ENCODE results near the gene VPS50. TPM values are rescaled to one million over a fixed set of nuclear protein-coding genes. Genes with fewer than 3 reads are reported as not detected.
A peak's percentile ranks its signal among the peaks of the same experiment; 100 is the strongest.

The VPS50 gene
- total RNA-seq, 1 experiment from 2014 or later: 20.8 TPM

DNA sequence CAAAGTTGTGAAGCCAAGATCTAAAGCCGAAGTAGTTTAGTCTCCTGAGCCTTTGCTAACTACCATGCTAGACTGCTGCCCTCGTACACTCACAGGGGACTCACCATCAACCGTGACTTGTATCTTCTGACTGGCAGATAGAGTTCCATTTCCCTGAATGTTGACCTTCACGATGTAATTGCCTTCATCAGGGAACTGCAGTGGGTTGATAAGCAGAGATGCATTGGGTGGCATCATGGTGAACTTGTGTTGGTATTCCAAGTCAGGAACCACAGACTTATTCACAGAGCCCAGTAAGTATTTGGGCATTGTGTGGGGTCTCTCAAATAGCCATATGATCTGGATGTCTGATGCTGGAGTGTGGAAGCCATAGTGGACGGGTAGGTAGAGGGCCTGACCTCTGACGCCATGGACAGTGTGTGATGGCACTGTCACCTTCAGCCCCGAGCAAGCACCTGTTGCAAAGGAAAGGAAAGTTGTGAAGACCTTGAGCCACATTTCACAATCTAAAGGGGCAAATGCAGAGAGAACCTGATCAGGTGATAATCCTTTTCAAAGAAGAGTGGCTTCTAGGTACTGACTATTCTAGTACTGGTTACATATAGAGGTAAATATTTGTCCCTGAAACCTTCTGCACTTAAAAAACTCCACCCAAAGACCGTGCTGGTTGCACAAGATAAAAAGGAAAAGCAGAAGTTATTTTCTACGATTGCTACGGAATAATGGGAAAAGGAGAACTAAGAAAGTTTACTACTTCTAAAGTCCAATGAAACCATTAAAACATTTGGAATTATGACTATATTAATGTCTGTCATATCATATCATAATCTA is 13.0 kb upstream of the VPS50 start:
- H3K27me3 ChIP-seq (replicated peaks): peaks cover 33% of the 10 kb centered on the region
- H3K4me1 ChIP-seq (replicated peaks): no peaks in the 10 kb centered on the region
- H3K9me3 ChIP-seq (replicated peaks): no peaks in the 10 kb centered on the region
- no peaks in the 10 kb centered on the region for H3K36me3 ChIP-seq
- no peak for DNase-seq (ENCODE audit: low read depth in 1 of 2, low spot score in 2 of 2)
- no peak overlapping the region for H3K27ac ChIP-seq
- no peak overlapping the region for H3K4me3 ChIP-seq

DNA sequence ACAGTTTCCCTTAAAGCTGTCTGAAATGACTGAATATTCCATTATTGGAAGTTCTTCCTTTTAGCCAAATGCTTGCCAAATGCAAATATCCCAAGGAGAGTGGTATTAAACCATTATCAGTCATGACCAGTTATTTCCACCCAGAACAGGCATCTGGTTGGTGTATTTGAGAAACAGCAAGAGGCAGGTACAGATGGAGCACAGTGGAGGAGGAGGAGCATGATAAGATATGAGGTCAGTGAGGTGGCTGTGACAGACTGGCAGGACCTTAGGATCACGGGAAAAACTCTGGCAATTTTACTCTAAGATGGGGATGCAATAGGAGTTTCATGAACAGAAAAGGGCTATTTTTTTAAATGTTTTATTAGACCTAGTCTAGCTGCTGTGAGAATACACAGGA is 12.3 kb upstream of the VPS50 start:
- H3K36me3 ChIP-seq: no peaks in the 10 kb centered on the region
- H3K4me3 ChIP-seq: no peak overlapping the region
- H3K27me3 ChIP-seq (replicated peaks): peaks cover 33% of the 10 kb centered on the region
- H3K4me1 ChIP-seq (replicated peaks): no peaks in the 10 kb centered on the region
- H3K9me3 ChIP-seq (replicated peaks): no peaks in the 10 kb centered on the region
- no peak for DNase-seq (ENCODE audit: low read depth in 1 of 2, low spot score in 2 of 2)
- H3K27ac ChIP-seq: no peak overlapping the region

DNA sequence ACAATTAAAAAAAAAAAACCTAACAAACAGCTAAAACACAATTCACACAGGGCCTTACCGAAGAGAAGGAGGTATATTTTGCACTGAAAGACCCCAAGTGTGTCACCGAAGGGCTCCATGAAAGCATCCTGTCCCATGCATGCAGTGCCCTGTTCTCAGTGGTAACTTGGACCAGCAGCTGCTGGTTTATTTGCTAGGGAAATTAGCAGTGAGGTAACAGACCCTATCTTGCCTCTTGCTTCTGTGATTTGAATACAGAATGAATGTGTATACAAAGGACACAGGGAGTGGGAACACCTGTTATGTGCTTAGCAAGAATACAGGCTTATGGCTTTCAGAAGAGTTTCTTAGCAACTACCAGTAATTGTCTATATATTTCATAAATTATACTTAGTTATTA is 5.9 kb upstream of the VPS50 start, which contains the start of gene HEPACAM2:
Gene HEPACAM2, minus strand, starts transcription at position 160 of the 400 bp plus-strand sequence.
- DNase-seq (ENCODE audit: low read depth in 1 of 2, low spot score in 2 of 2): no peak
- Histone ChIP-seq H3K27me3 (replicated peaks) (peaks cover 13% of the 10 kb centered on the region), H3K4me1 (replicated peaks) (0 out of 2 replicates have a peak, but pooled peaks cover under 1% of the 10 kb centered on the region), H3K36me3 (no peaks in the 10 kb centered on the region), H3K9me3 (replicated peaks) (no peaks in the 10 kb centered on the region), H3K4me3 (no peak within 1 kb of the TSS), H3K27ac (no peak within 1 kb of the TSS)

DNA sequence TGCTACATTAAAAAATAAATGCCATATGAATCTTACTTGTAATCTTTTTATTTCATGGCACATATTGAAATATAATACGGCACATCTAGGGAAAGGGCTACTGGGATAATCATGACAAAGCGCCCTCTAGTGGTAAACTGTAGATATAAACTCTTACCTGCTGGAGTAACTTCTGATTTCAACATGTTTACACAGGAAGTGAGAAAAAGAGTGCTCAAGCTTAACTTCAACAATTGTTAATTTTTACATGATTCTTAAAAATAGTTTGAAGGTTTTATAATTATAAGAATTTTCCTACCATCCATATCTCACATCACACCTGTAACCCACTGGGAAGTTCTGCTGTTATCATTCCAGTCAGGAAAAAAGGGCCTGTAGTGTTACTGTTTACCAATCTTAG is 3.9 kb upstream of the VPS50 start:
- Histone ChIP-seq H3K4me1 (replicated peaks) (0 out of 2 replicates have a peak, but pooled peaks cover 3% of the 10 kb centered on the region), H3K4me3 (no peak overlapping the region), H3K36me3 (no peaks in the 10 kb centered on the region), H3K9me3 (replicated peaks) (no peaks in the 10 kb centered on the region), H3K27me3 (replicated peaks) (peaks cover 13% of the 10 kb centered on the region), H3K27ac (no peak overlapping the region)
- peak in 1 of 2 experiments; percentile 39 for DNase-seq (ENCODE audit: low read depth in 1 of 2, low spot score in 2 of 2)

DNA sequence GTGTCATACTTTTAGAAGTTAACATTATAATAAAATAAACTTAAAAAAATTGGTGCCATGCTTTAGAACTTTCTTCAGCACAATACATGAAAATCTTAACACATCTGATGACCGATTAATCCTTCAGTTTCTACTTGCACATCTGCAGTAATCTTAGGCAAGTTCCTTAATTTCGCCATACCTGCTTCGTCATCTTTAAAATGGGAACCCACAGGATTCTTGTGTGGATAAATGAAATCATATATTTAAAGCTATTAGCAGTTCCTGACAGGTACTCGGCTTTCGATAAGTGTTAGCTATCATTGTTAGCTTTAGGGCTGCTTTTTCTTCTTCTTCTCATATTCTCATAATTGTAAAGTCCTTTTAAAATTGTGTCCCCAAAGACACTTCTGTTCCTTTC is 907 bp upstream of the VPS50 start:
- peak overlapping the region; percentile 57; the same call in 1 of the 2 replicates for H3K4me3 ChIP-seq
- 0 out of 2 replicates have a peak, but pooled peaks cover 3% of the 10 kb centered on the region for H3K4me1 ChIP-seq (replicated peaks)
- no peaks in the 10 kb centered on the region for H3K9me3 ChIP-seq (replicated peaks)
- H3K36me3 ChIP-seq: no peaks in the 10 kb centered on the region
- H3K27ac ChIP-seq: no peak overlapping the region
- H3K27me3 ChIP-seq (replicated peaks): no peaks in the 10 kb centered on the region
- DNase-seq (ENCODE audit: low read depth in 1 of 2, low spot score in 2 of 2): no peak

DNA sequence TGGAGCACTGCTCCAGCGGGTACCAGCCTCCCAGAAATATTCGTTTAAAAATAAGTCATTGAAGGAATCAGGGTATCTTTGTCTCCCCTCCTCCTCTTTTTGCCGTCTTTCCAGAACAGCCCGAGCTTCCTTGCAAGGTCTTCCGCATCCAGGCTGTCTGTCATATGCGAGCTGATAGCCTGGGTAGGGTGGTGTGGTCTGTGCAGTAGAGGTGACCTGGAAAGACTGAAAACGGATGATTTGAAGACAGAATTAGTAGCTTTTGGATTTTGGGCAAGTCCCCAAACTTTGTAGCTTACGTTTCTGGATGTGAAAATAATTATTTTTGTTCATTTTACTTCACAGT is 480 bp downstream of the VPS50 start:
- DNase-seq (ENCODE audit: low read depth in 1 of 2, low spot score in 2 of 2): no peak
- H3K36me3 ChIP-seq: no peaks in the 10 kb centered on the region
- no peaks in the 10 kb centered on the region for H3K9me3 ChIP-seq (replicated peaks)
- H3K4me3 ChIP-seq: peak overlapping the region; percentile 57
- no peaks in the 10 kb centered on the region for H3K27me3 ChIP-seq (replicated peaks)
- 0 out of 2 replicates have a peak, but pooled peaks cover 3% of the 10 kb centered on the region for H3K4me1 ChIP-seq (replicated peaks)
- H3K27ac ChIP-seq: no peak overlapping the region

DNA sequence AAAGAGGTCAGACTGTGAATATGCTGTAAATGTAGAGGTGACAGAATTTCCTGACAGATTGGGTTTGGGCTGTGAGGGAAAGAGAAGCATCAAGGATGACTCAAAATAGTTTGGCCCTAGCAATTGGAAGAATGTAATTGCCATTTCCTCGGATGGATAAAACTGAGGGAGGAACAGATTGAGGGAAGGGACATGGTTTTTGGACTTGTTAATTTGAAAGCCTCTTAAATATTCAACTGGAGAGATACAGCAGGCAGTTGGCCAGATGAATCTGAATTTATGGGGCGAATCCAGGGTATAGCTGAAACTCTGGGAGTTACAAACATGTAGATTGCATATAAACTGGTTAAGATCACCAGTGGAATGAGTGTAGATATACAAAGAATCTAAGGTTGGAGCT is 3.4 kb downstream of the VPS50 start:
- DNase-seq (ENCODE audit: low read depth in 1 of 2, low spot score in 2 of 2): no peak
- no peak overlapping the region for H3K4me3 ChIP-seq
- H3K9me3 ChIP-seq (replicated peaks): no peaks in the 10 kb centered on the region
- no peaks in the 10 kb centered on the region for H3K27me3 ChIP-seq (replicated peaks)
- 0 out of 2 replicates have a peak, but pooled peaks cover 3% of the 10 kb centered on the region for H3K4me1 ChIP-seq (replicated peaks)
- H3K36me3 ChIP-seq: no peaks in the 10 kb centered on the region
- H3K27ac ChIP-seq: no peak overlapping the region

DNA sequence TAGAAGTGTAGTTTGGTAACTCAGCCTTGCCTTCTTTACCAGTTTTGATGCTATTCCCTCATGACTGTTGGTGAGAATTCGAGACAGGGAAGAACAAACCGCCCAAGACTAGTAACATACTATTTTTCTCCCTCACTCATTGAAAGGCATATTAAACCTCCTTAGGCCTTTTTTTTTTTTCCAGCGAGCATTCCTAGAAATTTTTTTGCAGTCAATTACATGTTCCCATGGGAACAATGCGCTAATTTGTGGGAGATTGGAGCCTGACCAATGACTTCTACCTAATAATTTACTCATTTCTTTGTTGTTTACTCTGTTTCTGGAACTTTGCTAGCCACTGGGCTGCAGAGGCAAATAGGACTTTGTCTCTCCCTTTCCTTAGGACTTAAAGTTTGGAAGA is 6.0 kb downstream of the VPS50 start:
- no peak for DNase-seq (ENCODE audit: low read depth in 1 of 2, low spot score in 2 of 2)
- Histone ChIP-seq H3K4me3 (no peak overlapping the region), H3K4me1 (replicated peaks) (no peaks in the 10 kb centered on the region), H3K27ac (no peak overlapping the region), H3K9me3 (replicated peaks) (no peaks in the 10 kb centered on the region), H3K36me3 (no peaks in the 10 kb centered on the region), H3K27me3 (replicated peaks) (no peaks in the 10 kb centered on the region)

DNA sequence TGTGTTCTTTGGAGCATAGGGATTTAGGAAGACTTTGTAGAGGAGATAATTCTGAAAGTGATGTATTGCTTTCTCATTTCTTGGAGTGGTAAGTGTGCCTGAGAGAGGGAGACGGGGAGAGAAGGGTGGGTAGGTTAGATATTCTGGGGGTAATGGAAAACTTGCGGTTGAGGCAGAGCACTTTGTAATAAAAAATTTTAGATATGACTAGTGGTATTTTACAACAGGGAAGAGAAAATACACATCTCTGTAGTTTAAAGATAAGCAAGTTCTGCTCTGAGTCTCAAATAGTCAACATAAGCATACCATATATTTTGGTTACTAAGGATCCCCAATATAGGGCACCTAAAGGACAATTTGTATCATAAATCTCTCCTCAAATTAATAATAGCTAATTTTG is 6.6 kb downstream of the VPS50 start:
- Histone ChIP-seq H3K4me3 (no peak overlapping the region), H3K36me3 (no peaks in the 10 kb centered on the region), H3K4me1 (replicated peaks) (no peaks in the 10 kb centered on the region), H3K27me3 (replicated peaks) (no peaks in the 10 kb centered on the region), H3K27ac (no peak overlapping the region), H3K9me3 (replicated peaks) (no peaks in the 10 kb centered on the region)
- DNase-seq (ENCODE audit: low read depth in 1 of 2, low spot score in 2 of 2): no peak

DNA sequence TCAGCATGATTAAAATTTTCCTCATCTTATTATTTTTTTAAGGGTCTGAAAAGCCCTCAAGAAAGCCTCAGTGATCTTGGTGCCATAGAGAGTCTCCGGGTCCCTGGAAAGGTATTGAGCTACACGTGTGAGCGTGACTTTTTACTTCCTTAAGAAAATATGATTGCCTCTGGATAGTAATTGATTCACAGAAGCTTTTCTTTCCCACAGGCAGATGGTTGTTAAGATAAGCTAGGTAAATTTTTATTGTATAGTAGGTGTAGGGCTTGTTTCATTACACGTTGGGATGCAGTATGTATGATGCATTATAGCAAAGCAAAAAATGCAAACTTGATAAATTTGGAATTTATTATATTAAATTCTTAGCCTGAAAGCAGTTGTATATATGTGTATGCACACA is 7.7 kb downstream of the VPS50 start:
- Histone ChIP-seq H3K27ac (no peak overlapping the region), H3K36me3 (no peaks in the 10 kb centered on the region), H3K9me3 (replicated peaks) (no peaks in the 10 kb centered on the region), H3K27me3 (replicated peaks) (no peaks in the 10 kb centered on the region), H3K4me3 (no peak overlapping the region), H3K4me1 (replicated peaks) (no peaks in the 10 kb centered on the region)
- DNase-seq (ENCODE audit: low read depth in 1 of 2, low spot score in 2 of 2): no peak

DNA sequence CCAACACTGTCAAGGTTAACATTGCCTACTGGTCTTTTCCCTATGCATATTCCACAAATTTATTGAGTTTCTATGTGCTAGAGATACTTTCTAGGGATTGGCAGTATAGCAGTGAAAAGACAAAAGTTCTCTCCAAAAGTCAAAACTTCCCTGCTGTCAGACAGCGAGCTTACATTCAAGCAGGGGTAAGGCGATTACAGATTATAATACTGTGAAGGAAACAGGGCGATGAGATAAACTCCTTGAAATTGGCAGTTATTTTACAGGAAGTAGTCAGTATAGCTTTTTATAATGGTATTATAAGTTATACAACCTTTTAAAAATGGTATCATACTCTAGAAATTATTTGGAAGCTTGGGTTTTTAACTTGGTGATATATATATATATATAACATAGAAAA is 9.9 kb downstream of the VPS50 start:
- H3K4me3 ChIP-seq: no peak overlapping the region
- no peak overlapping the region for H3K27ac ChIP-seq
- no peaks in the 10 kb centered on the region for H3K9me3 ChIP-seq (replicated peaks)
- H3K36me3 ChIP-seq: no peaks in the 10 kb centered on the region
- no peaks in the 10 kb centered on the region for H3K27me3 ChIP-seq (replicated peaks)
- H3K4me1 ChIP-seq (replicated peaks): no peaks in the 10 kb centered on the region
- DNase-seq (ENCODE audit: low read depth in 1 of 2, low spot score in 2 of 2): no peak

DNA sequence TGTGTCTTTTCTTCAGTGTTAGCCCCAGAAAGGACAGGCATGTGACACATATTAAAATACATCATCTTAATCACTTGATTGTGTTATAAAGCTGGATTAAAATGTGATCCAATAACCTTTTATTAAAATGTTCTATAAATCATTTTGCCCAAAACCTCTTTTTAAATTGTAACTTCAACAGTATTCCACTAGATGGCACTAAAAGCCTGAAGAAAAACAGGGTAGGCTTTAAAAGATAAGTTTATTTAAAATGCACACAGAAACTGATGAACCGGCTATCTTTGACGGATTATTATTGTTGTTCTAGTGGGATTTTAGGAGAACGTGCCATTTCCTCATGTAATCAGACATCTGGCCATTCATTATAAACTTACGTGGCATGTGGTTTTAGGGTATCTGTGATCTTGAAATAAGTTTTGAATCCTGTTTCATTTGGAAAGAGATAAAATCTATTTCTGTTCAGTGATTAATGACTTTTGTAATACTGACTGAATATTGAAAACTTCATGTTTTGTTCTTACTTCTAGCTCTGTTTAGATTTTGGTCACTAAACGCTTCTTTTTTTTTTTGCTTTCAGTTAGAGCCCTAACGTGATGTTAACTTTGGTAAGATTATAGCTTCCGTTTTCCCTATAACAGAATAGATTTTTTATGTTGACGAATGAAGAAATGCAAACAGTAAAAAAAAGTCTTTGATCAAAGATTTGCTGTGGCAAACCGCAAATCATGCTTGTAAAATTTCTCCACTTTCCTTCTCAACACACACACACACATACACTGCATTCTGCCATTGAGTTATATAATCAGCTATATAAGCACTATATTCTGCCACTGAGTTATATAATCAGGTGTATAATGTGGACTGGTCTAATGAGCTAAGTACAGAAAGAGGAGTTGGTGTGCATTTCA is 13.6 kb downstream of the VPS50 start:
- Histone ChIP-seq H3K27ac (no peak overlapping the region), H3K27me3 (replicated peaks) (no peaks in the 10 kb centered on the region), H3K9me3 (replicated peaks) (no peaks in the 10 kb centered on the region), H3K4me3 (no peak overlapping the region), H3K4me1 (replicated peaks) (no peaks in the 10 kb centered on the region), H3K36me3 (no peaks in the 10 kb centered on the region)
- DNase-seq (ENCODE audit: low read depth in 1 of 2, low spot score in 2 of 2): peak in 1 of 2 experiments; percentile 19

DNA sequence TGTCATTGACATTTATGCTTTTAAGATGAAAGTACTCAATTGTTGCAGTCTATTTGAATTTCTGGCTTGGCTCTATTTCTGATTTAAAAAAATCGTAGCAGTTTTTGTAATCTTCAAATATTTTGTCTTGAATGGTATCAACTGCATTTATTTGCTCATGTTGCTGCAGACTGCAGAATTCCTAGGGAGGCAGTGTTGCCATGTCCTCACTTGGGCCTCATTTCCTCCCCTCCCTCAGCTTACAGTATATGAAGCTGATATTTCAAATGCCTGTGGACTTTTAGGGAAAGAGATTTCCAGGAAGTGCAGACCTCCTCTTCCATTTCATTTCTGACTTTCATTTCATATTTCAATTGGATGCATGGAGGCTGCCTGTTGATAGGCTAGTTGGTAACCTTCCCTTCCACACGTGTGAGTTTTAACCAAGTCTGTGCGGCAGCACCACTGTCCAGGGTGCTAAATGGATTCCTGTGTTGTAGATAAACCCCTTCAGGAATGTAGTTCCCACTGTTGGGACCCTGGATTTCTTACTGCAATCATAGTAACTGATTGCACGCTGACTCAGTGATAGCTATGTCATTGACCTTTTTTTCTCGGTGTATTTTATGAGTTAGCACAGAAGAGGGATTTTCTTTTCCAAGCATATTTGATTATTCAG is 17.5 kb downstream of the VPS50 start:
- no peaks in the 10 kb centered on the region for H3K9me3 ChIP-seq (replicated peaks)
- no peaks in the 10 kb centered on the region for H3K27me3 ChIP-seq (replicated peaks)
- no peaks in the 10 kb centered on the region for H3K36me3 ChIP-seq
- no peaks in the 10 kb centered on the region for H3K4me1 ChIP-seq (replicated peaks)
- H3K27ac ChIP-seq: no peak overlapping the region
- no peak for DNase-seq (ENCODE audit: low read depth in 1 of 2, low spot score in 2 of 2)
- no peak overlapping the region for H3K4me3 ChIP-seq

All from SJSA1 (cell line).